ENCODE results near the gene CCL1.

Gene CCL1

DNA sequence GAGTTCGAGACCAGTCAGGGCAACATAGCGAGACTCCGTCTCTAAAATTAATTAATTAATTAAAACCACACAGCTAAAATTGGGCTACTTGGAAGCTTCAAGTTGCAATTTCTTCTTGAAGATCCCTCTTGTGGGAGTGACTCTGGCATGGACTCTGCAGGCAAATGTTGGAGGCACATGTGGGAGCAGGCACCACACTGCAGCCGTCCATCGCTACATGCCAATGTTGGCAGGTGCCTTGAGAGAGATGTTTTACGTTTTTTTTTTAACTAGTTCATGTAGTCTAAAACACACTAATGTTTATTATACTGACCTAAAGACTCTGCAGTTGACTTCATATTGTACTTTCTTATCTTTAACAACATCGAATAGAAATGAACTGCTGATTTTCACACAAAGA lies 51.7 kb downstream of the CCL1 start:
- TF ChIP-seq CTCF (conservative IDR thresholded peaks at IDR 0.05; ENCODE audit: low read depth, low read length), result no peak
- DNase-seq (ENCODE audit: low read depth), result no peak
- no peak overlapping the region for H3K4me3 ChIP-seq (ENCODE audit: low read length)
